ENCODE data around the gene KIF12. TPM values are rescaled to one million over a fixed set of nuclear protein-coding genes. Genes with fewer than 3 reads are reported as not detected.
"Not testable (repeated sequence)": the region's sequence is repeated elsewhere in the genome, so short reads cannot be mapped to it uniquely, and the experiment has no call there.

KIF12 gene
- total and polyA plus RNA-seq, 4 experiments from 2014 or later = not detected

- Histone ChIP-seq H3K4me1 (ENCODE audit: insufficient read depth, low read length) (no peaks in the 10 kb centered on the region), H3K36me3 (ENCODE audit: insufficient read depth, low read length) (no peaks in the 10 kb centered on the region), H3K9me3 (ENCODE audit: control insufficient read depth in 1 of 2, low read length in 2 of 2) (no peaks in the 10 kb centered on the region), H3K4me3 (ENCODE audit: low read length in 2 of 2) (no peak overlapping the region), H3K27me3 (ENCODE audit: insufficient read depth, low read length) (no peaks in the 10 kb centered on the region), H3K27ac (ENCODE audit: low read depth, low read length) (no peak overlapping the region)
- Mint-ChIP-seq H3K4me3 (no peak overlapping the region), H3K27ac (no peak overlapping the region), H3K27me3 (peaks cover 0 to 4% of the 10 kb centered on the region in 2 donors), H3K9me3 (peaks cover 0 to 2% (median 0%) of the 10 kb centered on the region in 8 donors), H3K36me3 (peaks cover 0 to 3% of the 10 kb centered on the region in 2 donors), H3K4me1 (no peaks in the 10 kb centered on the region)
- intact Hi-C loops (cut with micrococcal nuclease) = no loop called here
- POLR2A ChIA-PET (ENCODE audit: partially characterized antibody) = no interaction called here
- CTCF ChIA-PET (ENCODE audit: partially characterized antibody) = no interaction called here
- DNase-seq = no peak
Measured at GRCh38 chr9:114046875-114047274, 52.2 kb downstream of the KIF12 start.

GRCh38 chr9:114046237-114046755 is 52.8 kb downstream of the KIF12 start:
- Histone ChIP-seq H3K27ac (ENCODE audit: low read depth, low read length) (no peak overlapping the region), H3K4me1 (ENCODE audit: insufficient read depth, low read length) (no peaks in the 10 kb centered on the region), H3K36me3 (ENCODE audit: insufficient read depth, low read length) (no peaks in the 10 kb centered on the region), H3K9me3 (ENCODE audit: control insufficient read depth in 1 of 2, low read length in 2 of 2) (no peaks in the 10 kb centered on the region), H3K27me3 (ENCODE audit: insufficient read depth, low read length) (no peaks in the 10 kb centered on the region), H3K4me3 (ENCODE audit: low read length in 2 of 2) (no peak overlapping the region)
- Mint-ChIP-seq H3K4me3 (no peak overlapping the region), H3K4me1 (no peaks in the 10 kb centered on the region), H3K36me3 (peaks cover 0 to 3% of the 10 kb centered on the region in 2 donors), H3K9me3 (peaks cover 0 to 2% (median 0%) of the 10 kb centered on the region in 8 donors), H3K27me3 (peaks cover 0 to 4% of the 10 kb centered on the region in 2 donors), H3K27ac (no peak overlapping the region)
- intact Hi-C loops (cut with micrococcal nuclease) = no loop called here
- ChIA-PET CTCF (ENCODE audit: partially characterized antibody) (no interaction called here), POLR2A (ENCODE audit: partially characterized antibody) (no interaction called here)
- no peak for DNase-seq

- H3K9me3 ChIP-seq (ENCODE audit: control insufficient read depth in 1 of 2, low read length in 2 of 2); H3K36me3 ChIP-seq (ENCODE audit: insufficient read depth, low read length); DNase-seq; CTCF ChIA-PET (ENCODE audit: partially characterized antibody); intact Hi-C loops (cut with micrococcal nuclease); H3K4me1 Mint-ChIP-seq; H3K4me1 ChIP-seq (ENCODE audit: insufficient read depth, low read length); H3K27me3 ChIP-seq (ENCODE audit: insufficient read depth, low read length); H3K27ac ChIP-seq (ENCODE audit: low read depth, low read length); H3K9me3 Mint-ChIP-seq; H3K4me3 Mint-ChIP-seq; H3K27me3 Mint-ChIP-seq; H3K36me3 Mint-ChIP-seq; POLR2A ChIA-PET (ENCODE audit: partially characterized antibody); H3K27ac Mint-ChIP-seq; H3K4me3 ChIP-seq (ENCODE audit: low read length in 2 of 2): not testable (repeated sequence)
Measured at GRCh38 chr9:114043660-114044059, 55.4 kb downstream of the KIF12 start.

Other genes starting within 250 kb of the KIF12 start
- 1 to 10 TPM in 1 of 2 experiments, under 1 TPM in 1; 0.80 to 1.7 TPM for gene ZNF618, start 223.0 kb downstream of the KIF12 start, total RNA-seq
- under 1 TPM in 1 of 2 donors, not detected in 1; 0.79 TPM for gene ZNF618, start 223.0 kb downstream of the KIF12 start, polyA plus RNA-seq
- gene AMBP, start 21.0 kb downstream of the KIF12 start, total RNA-seq = not detected
- not detected for gene AMBP, start 21.0 kb downstream of the KIF12 start, polyA plus RNA-seq
- 1 to 10 TPM; 1.3 TPM for gene COL27A1, start 56.2 kb upstream of the KIF12 start, total RNA-seq
- gene COL27A1, start 56.2 kb upstream of the KIF12 start, polyA plus RNA-seq = not detected
- not detected for gene ORM1, start 223.8 kb upstream of the KIF12 start, total RNA-seq
- gene ORM1, start 223.8 kb upstream of the KIF12 start, polyA plus RNA-seq = not detected
- gene ORM2, start 230.6 kb upstream of the KIF12 start, total RNA-seq = not detected
- gene ORM2, start 230.6 kb upstream of the KIF12 start, polyA plus RNA-seq = not detected

All from CD4-positive, alpha-beta memory T cell (primary cell).